NAMALWA (cell line): Measurements from ENCODE around the gene SPINT2.
"Not testable (repeated sequence)": the region's sequence is repeated elsewhere in the genome, so short reads cannot be mapped to it uniquely, and the experiment has no call there.

ENCODE experiments used
- DNase-seq: peaks from one replicate; pipeline ENCODE4 v3.0.0-alpha.2; 2015; ENCODE audit warnings: low spot score

The SPINT2 gene

DNA sequence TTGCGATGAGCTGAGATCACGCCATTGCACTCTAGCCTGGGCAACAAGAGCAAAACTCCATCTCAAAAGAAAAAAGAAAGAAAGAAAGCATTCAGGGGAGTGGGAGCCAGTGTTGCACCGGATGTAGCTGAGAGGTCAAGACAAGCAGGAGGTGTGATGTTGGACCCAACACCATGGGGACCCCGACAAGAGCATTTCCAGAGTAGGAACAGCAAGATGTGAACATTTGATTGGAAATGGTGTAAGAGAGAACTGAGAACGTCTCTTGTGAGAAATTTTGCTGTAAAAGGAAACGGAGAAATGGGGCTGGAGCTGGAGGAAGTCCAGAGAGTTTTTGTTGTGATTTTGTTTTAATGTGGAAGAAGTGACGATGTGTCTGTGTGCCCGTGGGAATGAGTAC is 24.6 kb upstream of the SPINT2 start:
- no peak for DNase-seq

DNA sequence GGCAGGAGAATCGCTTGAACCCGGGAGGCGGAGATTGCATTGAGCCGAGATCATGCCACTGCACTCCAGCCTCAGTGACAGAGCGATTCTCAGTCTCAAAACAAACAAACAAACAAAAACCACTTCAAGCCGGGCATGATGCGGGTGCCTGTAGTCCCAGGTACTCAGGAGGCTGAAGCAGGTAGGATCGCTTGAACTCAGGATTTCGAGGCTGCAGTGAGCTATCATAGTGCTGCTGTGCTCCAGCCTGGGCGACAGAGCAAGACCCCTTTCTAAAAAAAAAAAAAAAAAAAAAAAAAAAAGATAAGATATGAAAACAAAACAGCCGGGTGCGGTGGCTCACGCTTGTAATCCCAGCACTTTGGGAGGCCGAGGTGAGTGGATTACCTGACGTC is 21.1 kb upstream of the SPINT2 start:
- DNase-seq: no peak

DNA sequence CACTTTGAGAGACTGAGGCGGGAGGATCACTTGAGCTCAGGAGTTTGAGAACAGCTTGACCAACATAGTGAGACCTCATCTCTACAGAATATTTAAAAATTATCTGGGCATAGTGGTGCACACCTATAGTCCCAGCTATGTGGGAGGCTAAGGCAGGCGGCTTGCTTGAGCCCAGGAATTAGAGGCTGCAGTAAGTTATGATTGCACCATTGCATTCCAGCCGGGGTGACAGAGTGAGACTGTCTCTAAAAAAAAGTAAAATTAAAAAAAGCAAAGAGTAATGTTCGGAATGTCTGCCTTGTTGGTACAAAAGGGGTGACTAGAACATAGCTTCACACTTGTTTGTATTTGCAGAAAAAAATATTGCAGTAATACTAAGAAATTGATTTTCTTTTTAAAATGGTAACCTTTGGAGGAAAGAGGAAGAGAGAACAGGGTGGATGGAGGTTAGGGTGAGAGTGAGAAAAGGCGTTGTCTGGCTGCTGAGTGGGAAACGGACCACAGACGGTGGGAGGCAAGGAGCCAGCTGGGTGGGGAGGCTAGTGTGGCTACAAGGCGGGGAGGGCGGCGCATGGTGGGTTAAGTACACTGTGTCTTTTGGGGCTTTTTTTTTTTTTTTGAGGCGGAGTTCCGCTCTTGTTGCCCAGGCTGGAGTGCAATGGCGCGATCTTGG is 18.4 kb upstream of the SPINT2 start:
- DNase-seq: no peak

DNA sequence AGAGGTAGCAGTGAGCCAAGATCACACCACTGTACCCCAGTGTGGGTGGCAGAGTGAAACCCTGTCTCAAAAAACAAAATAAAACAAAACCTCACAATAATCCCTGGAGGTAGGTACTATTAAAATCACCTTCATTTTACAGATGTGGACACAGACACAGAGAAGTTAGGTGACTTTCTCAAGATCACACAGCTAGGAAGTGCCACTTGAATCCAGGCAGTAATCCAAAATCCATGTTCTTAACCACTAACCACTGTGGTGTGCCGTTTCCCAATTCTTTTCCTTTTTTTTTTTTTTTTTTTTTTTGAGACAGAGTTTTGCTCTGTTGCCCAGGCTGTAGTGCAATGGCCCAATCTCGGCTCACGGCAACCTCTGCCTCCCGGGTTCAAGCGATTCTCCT is 17.2 kb upstream of the SPINT2 start:
- no peak for DNase-seq

DNA sequence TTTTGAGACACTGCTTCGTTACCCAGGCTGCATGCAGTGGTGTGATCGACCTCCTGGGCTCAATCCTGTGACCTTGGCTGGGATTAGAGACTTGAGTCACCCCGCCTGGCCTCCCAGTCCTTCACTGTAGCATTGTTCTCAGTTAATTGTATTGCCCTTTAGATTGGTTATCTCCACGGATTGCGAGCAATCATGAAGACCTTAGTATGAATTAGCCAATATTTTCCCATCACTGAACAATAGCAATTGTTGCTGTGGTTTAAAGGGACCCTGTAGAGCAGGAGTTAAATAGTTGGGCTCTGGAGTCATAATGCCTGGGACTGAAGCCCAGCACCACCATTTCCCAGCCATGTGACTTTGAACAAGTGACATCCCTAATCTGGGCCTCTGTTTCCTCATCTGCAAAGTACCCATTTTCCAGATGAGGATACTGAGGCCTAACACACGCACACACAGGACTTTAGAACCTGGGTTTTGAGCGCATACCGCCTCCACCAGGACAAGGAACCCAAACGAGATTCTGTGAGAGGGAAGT is 16.6 kb upstream of the SPINT2 start:
- no peak for DNase-seq

DNA sequence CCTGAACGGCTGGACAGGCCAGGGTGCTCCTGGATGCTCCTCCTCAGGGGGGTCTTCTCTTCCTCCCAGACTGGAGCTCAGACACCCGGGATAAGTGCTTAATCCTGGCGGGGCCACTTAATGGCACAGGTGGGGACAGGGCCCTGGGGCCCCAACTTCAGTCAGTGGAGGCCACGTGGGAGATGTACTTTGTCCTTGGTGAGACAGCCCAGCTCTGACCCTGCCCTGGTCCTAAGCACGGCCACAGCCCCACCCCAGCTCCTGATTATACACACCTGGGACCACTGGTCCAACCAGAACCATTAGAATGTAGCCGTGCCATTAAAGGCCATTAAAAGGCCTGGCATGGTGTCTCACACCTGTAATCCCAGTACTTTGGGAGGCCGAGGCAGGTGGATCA is 16.0 kb upstream of the SPINT2 start:
- no peak for DNase-seq

DNA sequence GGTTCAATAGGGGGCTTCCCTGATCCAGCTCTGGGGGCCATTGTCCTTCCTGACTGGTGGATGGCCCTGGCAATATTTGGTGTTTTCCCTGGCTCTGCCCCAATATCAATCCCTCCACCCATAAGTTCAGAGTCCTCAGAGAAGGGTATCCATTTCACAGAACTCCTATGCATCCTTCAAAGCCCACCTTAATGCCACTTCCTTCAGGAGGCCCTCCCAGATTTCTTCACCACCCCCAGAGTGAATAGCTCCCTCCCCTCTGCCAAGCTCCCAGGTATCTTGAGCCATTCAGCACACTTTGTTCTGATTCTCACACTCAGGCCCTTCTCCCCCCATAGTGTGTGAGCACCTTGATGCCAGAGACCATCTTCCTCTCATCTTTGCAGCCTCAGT is 13.9 kb upstream of the SPINT2 start:
- DNase-seq: no peak

DNA sequence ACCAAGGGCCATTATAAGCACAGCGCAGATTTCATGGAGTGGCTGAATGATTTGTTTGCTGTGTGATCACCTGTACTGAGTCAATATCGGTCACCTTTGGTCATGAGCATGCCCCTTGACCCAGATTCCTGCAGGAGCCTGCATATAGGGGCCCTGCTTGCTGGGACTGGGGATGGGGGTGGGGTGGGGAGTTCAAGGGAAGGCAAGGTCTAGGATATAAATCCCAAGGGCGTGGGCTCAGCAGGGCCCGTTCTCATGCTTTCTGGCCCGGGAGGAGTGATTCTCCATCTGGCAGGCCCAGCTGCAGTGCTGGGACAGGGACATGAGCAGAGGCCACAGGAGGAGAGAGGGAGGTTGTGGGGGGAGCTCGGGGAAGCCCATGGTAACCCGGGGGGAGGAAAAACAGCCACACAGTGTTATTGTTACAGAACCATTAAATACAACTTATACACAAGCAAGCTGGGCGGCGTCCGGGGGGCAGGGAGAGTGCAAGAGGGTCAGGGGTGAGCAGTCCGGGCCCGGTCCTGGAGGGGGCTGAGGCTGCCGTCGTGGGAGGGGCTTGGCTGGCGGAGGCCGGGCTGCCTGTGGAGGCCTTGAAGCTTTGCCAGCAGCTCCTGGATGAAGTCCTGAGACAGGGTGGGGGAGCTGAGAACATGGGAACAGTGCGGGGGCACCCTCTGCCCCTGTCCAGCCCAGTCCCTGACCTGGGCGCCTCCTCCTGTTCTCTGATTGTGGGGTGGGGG is 13.4 kb upstream of the SPINT2 start:
- DNase-seq: no peak

DNA sequence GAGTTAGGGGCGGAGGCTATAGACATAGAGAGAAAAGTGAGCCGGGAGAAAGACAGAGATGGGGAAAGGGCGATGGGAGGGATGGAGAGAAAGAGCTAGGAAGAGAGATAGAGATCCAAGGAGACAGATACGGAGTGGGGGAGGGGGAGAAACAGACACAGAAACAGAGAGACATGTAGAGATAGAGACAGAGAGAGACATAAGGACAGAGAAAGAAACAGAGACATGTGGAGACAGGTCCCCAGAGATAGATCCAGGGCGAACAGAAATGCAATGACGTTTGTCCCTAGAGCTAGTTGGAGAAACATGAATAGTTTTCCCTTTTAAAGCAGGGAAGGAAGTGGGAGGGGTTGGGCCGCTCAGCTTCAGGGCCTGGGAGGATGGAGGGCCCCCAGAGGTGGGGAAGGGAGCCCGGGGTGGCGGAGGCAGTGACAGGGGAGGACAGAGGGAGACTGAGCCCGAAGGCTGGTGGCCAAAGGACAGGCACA is 12.8 kb upstream of the SPINT2 start:
- no peak for DNase-seq

DNA sequence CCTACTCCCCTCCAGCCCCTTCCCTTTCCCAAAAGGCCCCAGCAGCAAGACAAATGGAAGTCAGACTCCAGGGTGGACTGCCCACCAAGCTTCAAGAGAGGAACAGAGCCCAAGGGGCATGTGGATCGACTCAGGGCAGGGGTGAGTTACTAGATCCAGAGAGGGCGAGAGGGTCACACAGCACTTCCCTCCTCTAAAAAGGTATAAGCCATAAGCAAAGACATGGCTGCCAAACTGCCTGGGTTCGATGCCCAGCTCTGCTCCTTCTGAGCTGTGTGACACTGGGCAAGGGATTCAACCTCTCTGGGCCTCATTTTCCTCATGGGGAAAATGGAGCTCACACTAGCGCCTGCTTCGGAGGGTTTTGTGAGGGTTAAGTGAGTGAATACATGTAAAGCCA is 12.0 kb upstream of the SPINT2 start:
- DNase-seq: no peak

DNA sequence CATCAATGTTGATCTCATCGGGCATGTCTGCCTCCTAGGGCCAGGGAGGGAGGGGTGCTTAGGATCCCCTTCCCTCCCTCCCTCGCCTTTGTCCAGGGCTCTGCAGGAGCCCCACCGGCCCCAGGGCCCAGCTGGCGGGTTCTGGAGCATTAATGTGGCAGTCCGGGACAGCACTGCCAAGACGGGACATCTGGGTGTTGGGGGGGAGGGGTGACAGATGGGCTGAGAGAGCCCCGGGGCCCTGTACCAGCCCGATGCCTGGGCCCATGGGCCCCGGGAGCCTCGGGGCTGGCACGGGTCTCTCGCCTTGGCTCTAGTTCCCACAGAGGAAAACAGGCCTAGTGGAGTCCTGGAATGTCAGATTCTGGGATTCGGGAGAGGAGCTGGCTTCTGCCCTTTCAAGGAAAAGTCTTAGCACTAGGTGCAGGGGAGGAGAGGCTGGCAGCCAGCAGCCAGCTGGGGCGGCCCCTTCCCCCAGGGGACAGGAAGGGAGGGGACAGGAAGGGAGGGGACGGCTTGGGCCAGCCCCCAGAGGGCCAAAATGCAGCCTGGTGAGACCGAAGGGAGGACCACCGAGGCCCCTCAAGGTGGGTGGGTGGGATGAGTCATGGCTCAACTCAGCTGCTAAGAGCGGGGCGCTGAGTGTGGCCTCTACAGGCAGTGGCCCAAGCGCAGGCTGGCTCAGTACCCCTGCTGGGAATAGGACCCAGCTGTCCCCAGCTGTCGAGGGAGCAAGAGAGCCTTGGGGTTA is 11.3 kb upstream of the SPINT2 start:
- DNase-seq: no peak

DNA sequence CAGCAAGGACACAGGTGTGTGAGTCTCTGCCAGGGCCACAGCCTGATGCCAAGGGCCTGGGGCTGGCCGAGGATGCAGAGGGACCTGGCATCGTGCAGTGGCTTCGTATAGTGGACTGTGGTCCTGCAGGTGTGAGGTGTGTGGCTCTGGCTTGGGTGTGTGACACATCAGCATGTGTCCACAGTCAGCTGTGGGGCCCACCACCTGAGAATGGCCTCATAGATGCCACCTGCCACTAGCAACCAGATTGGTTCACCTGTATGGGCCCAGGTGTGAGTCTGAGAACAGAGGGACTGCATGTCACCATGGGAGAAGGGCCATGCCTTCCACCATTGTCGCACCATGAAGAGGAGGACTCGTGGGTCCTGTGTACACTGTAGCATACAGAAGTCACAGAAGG is 10.6 kb upstream of the SPINT2 start:
- no peak for DNase-seq

DNA sequence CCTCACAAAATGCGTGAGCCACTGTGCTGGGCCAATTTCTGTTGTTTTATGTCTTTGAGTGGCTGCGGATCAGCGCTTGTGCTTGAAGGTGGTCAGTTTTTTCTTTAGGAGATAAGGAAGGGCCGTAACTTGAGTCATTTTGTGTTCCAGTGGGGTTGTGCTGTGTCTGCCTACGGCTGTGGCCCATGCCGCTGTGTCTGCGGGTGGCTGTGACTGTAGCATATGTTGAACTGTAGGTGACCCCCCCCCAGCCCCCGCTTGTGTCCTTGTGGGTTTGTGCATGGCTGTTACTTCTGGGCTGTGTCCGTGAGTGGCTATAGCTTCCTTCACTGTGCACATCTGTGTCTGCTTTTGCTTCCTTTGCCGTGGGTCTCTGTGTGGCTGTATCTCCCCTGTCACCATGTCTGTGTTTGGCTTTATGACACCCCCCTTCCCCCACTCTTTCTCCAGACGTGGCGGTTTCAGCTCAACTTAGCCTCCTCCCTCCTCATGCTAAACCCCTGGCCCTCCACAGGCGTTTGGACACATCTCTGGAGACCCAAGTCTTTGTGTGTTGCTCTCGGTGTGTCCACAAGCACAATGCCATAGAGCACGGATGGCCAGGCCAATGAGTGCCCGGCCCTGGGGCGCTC is 8.9 kb upstream of the SPINT2 start:
- DNase-seq: no peak

DNA sequence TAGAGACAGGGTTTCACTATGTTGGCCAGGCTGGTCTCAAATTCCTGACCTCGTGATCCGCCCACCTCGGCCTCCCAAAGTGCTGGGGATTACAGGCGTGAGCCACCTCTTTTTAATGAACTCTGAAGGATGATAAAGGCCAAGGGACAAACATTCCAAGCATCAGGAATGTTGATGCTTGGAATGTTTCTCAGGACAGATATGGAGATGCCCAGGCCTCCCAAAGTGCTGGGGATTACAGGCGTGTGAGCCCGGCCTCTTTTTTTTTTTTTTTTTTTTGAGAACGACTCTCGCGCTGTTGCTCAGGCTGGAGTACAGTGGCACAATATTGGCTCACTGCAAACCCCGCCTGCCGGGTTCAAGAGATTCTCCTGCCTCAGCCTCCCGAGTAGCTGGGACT is 2.4 kb upstream of the SPINT2 start:
- not testable (repeated sequence) for DNase-seq

DNA sequence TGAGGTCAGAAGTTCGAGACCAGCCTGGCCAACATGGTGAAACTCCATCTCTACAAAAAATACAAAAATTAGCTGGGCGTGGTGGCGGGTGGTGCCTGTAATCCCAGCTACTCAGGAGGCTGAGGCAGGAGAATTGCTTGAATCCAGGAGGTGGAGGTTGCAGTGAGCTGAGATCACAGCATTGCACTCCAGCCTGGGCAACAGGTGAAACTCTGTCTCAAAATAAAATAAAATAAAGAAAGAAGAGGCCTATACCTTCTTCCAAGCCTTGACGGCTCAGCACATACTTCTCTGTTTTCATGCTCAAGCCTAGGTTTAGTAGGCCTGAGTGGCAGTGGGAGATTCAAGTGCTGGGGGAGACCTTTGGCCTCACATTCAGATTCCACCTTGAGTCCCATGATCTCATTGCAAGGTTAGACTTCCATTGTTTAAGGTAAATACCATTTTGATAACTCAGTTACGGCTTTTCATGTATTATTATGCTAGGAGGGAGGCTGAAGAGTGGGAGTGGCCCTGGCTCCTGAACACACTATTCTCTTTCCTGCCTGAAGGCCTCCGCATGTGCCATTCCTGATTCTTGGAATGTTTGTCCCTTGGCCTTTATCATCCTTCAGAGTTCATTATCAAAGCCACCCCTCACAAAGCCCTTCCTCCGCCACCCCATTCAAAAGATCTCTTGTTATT is 1.6 kb upstream of the SPINT2 start:
- no peak for DNase-seq

DNA sequence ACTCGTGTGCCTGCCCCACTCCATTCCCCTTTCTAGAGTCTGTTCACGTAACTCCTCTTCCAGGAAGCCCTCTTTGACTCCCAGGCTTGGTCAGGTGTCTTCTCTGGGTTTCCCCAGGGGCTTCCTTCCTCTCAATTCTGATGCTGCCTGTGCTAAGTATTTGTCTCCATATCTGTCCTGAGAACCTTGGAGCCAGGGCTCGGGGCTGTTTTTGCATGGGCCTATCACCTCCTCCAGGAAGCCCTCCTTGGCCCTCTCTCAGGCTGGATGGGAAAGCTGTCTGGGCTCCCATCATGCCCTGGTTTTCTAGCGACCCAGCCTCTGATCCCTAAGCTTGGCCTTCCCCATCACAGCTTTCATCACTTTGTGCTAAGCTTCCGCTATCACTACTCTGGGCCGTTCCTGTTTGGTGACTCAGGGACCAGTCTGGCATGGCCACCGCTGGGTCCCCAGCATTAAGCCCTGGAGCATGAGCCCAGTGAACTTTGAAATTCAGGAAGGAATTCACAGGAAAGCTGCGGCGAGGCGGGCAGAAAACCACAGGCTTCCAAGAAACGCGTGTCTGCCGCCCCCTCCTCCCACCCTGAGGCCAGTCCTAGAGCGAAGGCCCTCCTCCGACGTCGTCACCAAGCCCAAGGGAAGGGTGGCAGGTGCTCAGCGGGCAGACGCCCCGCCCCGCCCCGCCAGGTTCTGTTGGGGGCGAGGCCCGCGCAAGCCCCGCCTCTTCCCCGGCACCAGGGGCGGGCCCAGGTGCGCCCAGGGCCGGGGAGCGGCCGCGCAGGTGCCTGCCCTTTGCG is 486 bp upstream of the SPINT2 start:
- peak; percentile 84 for DNase-seq

DNA sequence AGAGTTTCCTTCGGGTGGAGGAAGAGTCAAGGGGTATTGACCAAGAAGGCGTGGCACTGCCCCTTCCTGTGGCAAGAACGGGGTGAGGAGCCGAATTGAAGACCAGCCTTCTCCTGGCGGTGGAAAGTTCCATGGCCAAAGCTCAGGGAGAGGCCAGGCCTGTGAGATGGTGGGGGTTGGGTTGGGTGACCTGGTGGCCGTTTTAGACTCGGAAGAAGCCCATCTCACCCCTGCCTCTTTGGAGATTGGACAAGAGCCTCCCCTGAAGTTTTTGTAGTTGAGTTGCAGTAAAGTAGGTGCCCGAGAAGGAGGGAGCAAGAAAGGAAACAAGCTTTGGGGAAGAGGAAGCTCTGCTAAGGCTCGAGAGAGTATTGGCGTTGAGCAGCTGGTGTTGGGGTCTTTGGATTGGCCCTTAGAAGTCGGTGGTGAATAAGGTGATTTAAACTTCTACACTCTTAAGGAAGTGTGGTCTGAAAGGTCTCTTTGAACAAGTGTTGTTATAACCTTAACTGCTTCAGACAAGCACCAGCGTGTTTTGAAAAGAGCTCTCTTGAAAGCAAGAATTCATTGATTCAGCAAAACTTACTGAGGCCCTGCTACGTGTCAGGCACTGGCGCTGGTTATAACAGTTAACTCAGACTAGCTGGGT is 964 bp downstream of the SPINT2 start:
- peak; percentile 47 for DNase-seq

DNA sequence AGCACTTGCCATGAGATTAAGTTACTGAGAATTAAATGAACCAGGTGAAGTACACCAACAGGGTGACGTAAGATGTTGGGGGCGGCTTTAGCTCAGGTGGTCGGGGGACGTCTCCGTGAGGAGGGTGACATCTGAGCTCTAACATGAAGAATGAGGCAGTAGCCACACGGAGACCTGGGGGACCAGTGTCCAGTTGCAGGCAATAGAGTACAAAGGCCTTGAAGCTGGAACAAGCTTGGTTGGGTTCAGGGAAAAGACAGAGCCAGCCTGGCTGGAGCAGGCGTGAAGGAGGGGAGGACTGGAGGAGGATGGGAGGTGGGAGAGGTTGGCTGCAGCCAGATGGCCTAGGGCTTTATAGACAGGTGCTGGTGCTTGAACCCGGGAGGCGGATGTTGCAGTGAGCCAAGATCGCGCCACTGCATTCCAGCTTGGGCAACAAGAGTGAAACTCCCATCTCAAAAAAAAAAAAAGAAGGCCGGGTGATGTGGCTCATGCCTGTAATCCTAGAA is 1.6 kb downstream of the SPINT2 start:
- DNase-seq: no peak

DNA sequence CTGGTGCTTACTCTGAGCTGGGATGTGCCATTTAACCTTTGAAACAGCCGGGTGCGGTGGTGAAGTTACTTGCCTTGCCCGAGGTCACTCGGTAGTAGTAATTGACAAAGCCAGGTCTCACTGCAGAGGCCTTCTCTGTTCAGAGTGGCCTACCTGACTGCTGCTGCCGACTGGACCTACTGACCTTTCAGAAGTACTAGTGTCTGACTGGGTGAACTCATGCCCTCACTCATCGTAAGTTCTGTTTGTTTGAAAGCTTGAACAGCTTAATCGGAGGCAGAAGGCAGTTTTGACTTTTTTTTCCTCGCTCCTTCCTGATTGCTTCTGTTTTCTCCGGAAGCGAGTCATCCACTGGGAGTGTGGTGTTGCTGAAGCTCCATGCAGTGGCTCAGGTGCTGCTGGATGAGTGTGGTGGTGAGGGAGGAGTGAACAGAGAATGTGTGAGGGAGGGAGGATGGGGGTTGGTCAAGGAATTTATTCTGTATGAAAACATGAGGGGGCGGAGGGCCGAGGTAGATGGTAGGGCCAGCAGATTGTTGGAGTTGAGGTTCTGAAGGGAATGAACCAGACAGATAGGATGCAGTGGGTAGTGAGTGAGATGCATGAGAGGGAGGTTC is 2.7 kb downstream of the SPINT2 start:
- no peak for DNase-seq
